BLaER1 (cell line): ENCODE data around the gene BTBD9.

Source experiments
- H3K27ac ChIP-seq: shearing (Covaris generic); formaldehyde crosslinking; 2 replicates; pipeline ENCODE4 v1.8.1; 2022
- H3K27me3 ChIP-seq: shearing (Covaris generic); formaldehyde crosslinking; 2 replicates; pipeline ENCODE4 v1.8.1; 2022
- H3K36me3 ChIP-seq: shearing (Covaris generic); formaldehyde crosslinking; 2 replicates; pipeline ENCODE4 v1.8.1; 2022
- H3K4me1 ChIP-seq: shearing (Covaris generic); formaldehyde crosslinking; 2 replicates; pipeline ENCODE4 v1.8.1; 2022
- H3K4me2 ChIP-seq: shearing (Covaris generic); formaldehyde crosslinking; 2 replicates; pipeline ENCODE4 v1.8.1; 2022
- H3K4me3 ChIP-seq: shearing (Covaris generic); formaldehyde crosslinking; 2 replicates; pipeline ENCODE4 v1.8.1; 2022
- H3K9ac ChIP-seq: shearing (Covaris generic); formaldehyde crosslinking; 2 replicates; pipeline ENCODE4 v1.8.1; 2022
- H3K9me3 ChIP-seq: shearing (Covaris generic); formaldehyde crosslinking; 2 replicates; pipeline ENCODE4 v1.8.1; 2022
- H4K20me1 ChIP-seq: shearing (Covaris generic); formaldehyde crosslinking; 2 replicates; pipeline ENCODE4 v1.8.1; 2022
- Cebpa-rat ChIP-seq: shearing (Covaris generic); IDR thresholded peaks from 2 replicates; pipeline ENCODE4 v1.8.1; 2022

The BTBD9 gene

DNA sequence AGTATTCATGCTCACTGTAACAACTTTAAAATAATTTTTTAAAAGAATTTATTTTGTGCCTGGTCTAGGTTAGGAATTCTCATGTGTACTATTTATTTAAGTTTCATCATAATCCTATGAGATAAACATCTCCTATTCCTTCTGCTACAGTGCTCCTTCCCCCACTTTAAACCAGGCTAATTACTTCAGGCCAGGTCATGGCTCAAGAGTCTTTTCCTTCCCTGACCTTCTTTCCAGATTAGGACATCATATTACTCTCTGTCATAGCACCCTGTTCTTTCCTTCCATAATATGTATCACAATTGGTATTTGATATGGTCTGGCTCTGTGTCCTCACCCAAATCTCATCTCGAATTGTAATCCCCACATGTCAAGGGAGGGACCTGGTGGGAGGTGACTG, 239.0 kb downstream of the BTBD9 start:
- Histone ChIP-seq H4K20me1 (no peaks in the 10 kb centered on the region), H3K9ac (no peak overlapping the region), H3K9me3 (peaks cover 5% of the 10 kb centered on the region; the same call in 1 of the 2 replicates), H3K27ac (no peak overlapping the region), H3K4me3 (no peak overlapping the region), H3K4me1 (no peaks in the 10 kb centered on the region), H3K36me3 (no peaks in the 10 kb centered on the region), H3K27me3 (no peaks in the 10 kb centered on the region), H3K4me2 (no peak overlapping the region)
- no peak for TF ChIP-seq Cebpa-rat

DNA sequence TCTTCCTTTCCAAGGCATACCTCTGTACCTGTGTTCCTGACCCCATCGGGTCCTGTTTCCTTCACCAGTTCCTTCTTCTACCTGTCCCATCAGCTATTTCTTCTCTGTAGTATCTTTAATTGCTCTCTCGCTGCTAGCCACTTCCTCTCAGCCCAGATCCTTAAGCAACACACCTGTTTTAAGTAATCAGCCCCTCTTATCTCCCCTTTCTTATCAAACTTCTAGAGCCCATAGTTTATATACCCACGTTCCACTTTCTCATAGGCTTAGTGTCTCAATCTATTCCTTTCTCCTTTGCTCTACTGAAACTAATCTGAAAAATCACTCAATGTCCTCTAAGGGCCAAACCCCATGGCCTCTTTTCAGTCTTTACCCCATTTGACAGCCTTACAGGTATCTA, 239.6 kb downstream of the BTBD9 start:
- Histone ChIP-seq H3K9ac (no peak overlapping the region), H3K4me3 (no peak overlapping the region), H4K20me1 (no peaks in the 10 kb centered on the region), H3K9me3 (peaks cover 5% of the 10 kb centered on the region; the same call in 1 of the 2 replicates), H3K36me3 (no peaks in the 10 kb centered on the region), H3K27me3 (no peaks in the 10 kb centered on the region), H3K4me1 (no peaks in the 10 kb centered on the region), H3K27ac (no peak overlapping the region), H3K4me2 (no peak overlapping the region)
- TF ChIP-seq Cebpa-rat = no peak

DNA sequence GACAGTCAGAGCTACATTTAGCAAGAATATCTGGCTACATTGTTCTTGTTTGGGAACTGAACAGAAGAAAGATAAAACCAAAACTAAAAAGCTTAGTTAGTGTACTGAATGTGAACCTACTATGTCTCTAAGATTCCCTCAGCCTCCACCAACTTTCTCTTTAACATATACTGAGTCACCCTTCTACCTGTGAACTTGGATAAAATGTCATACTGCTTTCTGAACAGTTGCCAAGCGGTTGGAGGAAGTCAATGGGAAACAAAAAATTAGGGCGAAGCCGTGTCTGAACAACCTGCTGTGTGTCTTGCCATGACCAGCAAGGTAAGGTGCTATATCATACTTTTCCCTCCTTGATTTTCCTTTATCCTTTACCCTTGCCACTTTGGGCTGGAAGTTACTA, 243.5 kb downstream of the BTBD9 start:
- H3K9ac ChIP-seq = no peak overlapping the region
- no peaks in the 10 kb centered on the region for H3K36me3 ChIP-seq
- no peak for TF ChIP-seq Cebpa-rat
- H3K27me3 ChIP-seq = no peaks in the 10 kb centered on the region
- no peaks in the 10 kb centered on the region for H3K4me1 ChIP-seq
- no peaks in the 10 kb centered on the region for H4K20me1 ChIP-seq
- no peak overlapping the region for H3K4me3 ChIP-seq
- H3K9me3 ChIP-seq = peaks cover 4% of the 10 kb centered on the region; the same call in 1 of the 2 replicates
- no peak overlapping the region for H3K27ac ChIP-seq
- H3K4me2 ChIP-seq = no peak overlapping the region

DNA sequence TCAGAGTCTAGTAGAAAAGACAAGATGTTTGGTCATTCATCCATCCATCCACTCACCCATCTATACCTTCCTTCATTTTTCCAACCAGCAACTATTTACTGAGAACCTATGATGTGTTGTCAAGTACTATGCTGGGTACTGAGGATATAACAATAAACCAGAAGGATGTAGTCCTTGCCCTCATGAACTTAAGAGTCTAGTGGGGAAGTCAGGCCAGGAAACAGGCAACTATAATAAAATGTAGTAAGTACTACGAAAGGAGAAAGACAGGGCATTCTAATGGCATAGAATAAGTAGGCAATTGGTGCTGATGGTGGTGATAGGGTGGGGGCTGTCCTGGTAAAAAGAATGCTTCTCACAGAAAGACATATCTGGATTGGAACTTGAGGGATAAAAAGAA, 245.7 kb downstream of the BTBD9 start:
- H3K9me3 ChIP-seq = no peaks in the 10 kb centered on the region
- H3K36me3 ChIP-seq = no peaks in the 10 kb centered on the region
- H4K20me1 ChIP-seq = no peaks in the 10 kb centered on the region
- H3K27me3 ChIP-seq = no peaks in the 10 kb centered on the region
- no peaks in the 10 kb centered on the region for H3K4me1 ChIP-seq
- no peak overlapping the region for H3K4me3 ChIP-seq
- no peak overlapping the region for H3K4me2 ChIP-seq
- no peak for TF ChIP-seq Cebpa-rat
- H3K27ac ChIP-seq = no peak overlapping the region
- no peak overlapping the region for H3K9ac ChIP-seq

DNA sequence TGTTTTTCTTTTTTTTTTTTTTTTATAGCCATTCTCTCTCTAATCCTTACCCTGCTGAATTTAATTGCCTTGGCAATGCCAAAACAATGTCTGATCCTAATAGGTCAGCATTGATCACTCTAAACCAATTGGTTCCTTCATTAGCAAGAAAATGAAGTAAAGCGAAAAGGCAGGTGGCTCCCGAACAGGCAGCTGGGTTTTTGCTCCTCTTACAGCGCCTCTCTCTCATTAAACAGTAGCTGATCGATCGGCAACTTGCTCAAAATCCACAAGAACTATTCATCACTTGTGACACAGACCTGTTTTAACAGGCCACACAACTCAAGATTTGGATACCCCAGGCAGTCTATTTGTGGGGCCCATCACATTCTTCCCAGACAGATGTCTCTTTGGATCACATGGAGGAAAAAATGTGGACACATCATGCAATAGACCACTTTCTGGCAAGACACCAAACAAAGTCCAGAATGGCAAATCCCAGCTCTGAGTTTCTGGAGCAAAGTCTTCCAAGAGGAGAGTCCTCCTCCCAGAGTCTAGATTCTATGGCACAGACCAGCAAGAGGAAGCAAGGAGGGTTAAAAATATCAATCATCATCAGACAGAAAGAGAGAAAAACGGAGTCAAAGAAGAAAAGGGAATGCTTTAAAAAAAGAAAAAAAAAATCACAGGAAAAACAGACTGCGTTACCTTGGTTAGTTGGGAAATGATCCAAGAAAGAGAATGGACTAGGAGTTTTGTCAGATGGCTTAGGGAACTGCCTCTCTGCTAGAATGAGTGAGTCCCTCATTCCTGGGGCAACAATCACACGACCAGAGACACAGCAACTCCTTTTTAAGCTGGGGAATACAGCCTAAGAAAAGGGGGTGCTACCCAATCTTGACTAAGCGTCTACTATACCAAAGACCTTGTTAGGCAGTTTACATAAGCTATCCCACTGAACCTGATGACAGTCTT, 247.8 kb downstream of the BTBD9 start:
- no peak overlapping the region for H3K4me3 ChIP-seq
- no peak overlapping the region for H3K9ac ChIP-seq
- H3K27ac ChIP-seq = no peak overlapping the region
- no peaks in the 10 kb centered on the region for H3K9me3 ChIP-seq
- H3K4me1 ChIP-seq = no peaks in the 10 kb centered on the region
- H3K27me3 ChIP-seq = no peaks in the 10 kb centered on the region
- no peaks in the 10 kb centered on the region for H3K36me3 ChIP-seq
- TF ChIP-seq Cebpa-rat = no peak
- H4K20me1 ChIP-seq = no peaks in the 10 kb centered on the region
- H3K4me2 ChIP-seq = no peak overlapping the region

DNA sequence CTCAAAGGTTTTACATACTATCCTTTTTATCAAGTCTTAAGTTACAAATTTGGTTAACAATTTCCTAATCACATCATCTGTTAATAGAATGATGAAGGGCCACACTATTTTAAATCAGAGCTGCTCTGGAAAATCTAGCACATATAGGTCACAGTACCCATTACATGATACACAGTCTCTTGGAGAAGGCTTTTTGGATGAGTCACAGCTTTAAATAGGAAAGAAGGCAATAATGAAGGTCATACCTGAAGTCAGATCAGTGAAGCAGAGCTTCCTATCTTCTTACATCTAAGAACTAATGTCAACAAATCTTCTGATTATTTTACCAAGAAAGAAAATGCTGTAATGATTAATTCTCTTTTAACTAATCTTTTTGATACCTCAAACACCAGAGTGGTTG, 248.5 kb downstream of the BTBD9 start:
- Histone ChIP-seq H3K4me3 (no peak overlapping the region), H4K20me1 (no peaks in the 10 kb centered on the region), H3K4me2 (no peak overlapping the region), H3K27me3 (no peaks in the 10 kb centered on the region), H3K9me3 (no peaks in the 10 kb centered on the region), H3K9ac (no peak overlapping the region), H3K36me3 (no peaks in the 10 kb centered on the region), H3K27ac (no peak overlapping the region), H3K4me1 (no peaks in the 10 kb centered on the region)
- no peak for TF ChIP-seq Cebpa-rat

DNA sequence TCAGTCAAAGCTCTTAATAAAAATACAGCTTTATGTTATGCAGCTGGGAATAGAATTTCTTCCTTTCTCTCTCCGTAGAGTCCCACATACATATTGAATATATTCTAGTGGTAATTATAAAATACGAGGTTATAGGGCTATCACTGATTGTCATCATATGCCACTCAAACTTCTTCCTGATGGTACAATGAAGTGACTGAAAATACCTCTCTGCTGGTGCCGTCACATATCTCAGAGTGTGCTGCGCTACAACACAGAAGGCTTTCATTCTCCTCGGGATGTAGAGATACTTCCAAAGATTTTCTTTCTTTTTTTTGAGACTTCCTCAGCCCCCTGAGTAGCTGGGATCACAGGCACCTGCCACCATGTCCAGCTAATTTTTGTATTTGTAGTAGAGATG, 249.9 kb downstream of the BTBD9 start:
- H4K20me1 ChIP-seq = no peaks in the 10 kb centered on the region
- no peaks in the 10 kb centered on the region for H3K9me3 ChIP-seq
- H3K27ac ChIP-seq = no peak overlapping the region
- no peaks in the 10 kb centered on the region for H3K27me3 ChIP-seq
- H3K36me3 ChIP-seq = no peaks in the 10 kb centered on the region
- H3K4me3 ChIP-seq = no peak overlapping the region
- no peak overlapping the region for H3K4me2 ChIP-seq
- H3K4me1 ChIP-seq = no peaks in the 10 kb centered on the region
- TF ChIP-seq Cebpa-rat = no peak
- no peak overlapping the region for H3K9ac ChIP-seq

DNA sequence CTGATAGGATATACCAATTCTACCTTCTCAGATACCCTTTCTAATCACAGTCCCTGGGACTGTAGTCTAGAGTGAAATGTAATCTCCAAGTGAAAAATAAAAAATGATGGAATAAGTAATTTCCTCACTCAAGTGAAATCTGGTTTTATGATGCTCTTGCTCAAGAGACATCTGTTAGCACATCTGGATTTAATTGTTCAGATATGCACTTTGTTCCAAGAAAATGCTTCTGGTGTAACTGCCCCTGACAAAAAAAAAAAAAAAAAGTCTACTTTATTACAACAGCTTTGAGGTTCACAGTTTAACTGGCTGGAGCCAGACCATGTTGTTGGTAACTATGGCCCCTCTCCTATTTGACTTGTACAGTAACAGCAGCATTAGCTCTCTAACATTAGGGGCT, 251.8 kb downstream of the BTBD9 start:
- H3K4me3 ChIP-seq = no peak overlapping the region
- no peaks in the 10 kb centered on the region for H3K27me3 ChIP-seq
- no peaks in the 10 kb centered on the region for H3K9me3 ChIP-seq
- no peak overlapping the region for H3K4me2 ChIP-seq
- H3K9ac ChIP-seq = no peak overlapping the region
- no peak overlapping the region for H3K27ac ChIP-seq
- no peaks in the 10 kb centered on the region for H3K4me1 ChIP-seq
- TF ChIP-seq Cebpa-rat = no peak
- no peaks in the 10 kb centered on the region for H4K20me1 ChIP-seq
- no peaks in the 10 kb centered on the region for H3K36me3 ChIP-seq

DNA sequence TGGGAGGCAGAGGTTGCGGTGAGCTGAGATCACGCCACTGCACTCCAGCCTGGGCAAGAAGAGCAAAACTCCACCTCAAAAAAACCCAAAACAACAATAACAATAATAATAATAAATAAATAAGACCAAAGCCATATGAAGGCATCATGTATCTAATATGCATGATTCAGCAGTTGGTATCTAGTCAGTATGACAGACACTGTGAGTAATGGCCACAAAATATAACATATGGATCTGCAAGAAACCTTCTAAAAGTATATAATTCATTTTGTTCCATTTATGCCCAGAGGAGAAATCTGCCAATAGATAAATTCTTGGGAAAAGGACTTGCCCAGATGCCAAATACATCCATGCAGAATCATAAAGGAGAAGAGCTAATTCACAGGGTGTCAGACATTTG, 252.3 kb downstream of the BTBD9 start:
- no peaks in the 10 kb centered on the region for H3K36me3 ChIP-seq
- H3K9me3 ChIP-seq = no peaks in the 10 kb centered on the region
- H3K4me2 ChIP-seq = no peak overlapping the region
- H4K20me1 ChIP-seq = no peaks in the 10 kb centered on the region
- TF ChIP-seq Cebpa-rat = no peak
- no peaks in the 10 kb centered on the region for H3K4me1 ChIP-seq
- no peak overlapping the region for H3K9ac ChIP-seq
- H3K4me3 ChIP-seq = no peak overlapping the region
- H3K27ac ChIP-seq = no peak overlapping the region
- no peaks in the 10 kb centered on the region for H3K27me3 ChIP-seq

DNA sequence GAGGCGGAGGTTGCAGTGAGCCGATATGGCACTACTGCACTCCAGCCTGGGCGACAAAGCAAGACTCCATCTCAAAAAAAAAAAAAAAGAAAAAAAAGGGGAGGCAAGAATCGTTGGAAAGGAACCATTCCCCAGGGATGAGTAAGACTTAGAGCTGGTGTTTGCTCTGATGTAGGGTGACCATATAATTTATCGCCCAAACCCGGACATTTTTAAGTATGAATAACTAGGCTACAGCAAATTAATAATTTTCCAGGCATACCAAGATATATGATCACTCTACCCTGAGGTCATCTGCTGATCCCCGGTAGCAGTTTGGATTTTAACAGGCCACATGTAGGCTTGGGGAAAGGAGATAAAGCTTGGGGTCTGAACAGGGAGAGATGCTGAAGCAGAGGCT, 260.9 kb downstream of the BTBD9 start:
- H3K4me1 ChIP-seq = no peaks in the 10 kb centered on the region
- no peaks in the 10 kb centered on the region for H3K36me3 ChIP-seq
- H3K4me3 ChIP-seq = no peak overlapping the region
- no peak for TF ChIP-seq Cebpa-rat
- H3K9me3 ChIP-seq = no peaks in the 10 kb centered on the region
- H3K27me3 ChIP-seq = no peaks in the 10 kb centered on the region
- no peak overlapping the region for H3K9ac ChIP-seq
- H4K20me1 ChIP-seq = no peaks in the 10 kb centered on the region
- H3K27ac ChIP-seq = no peak overlapping the region
- no peak overlapping the region for H3K4me2 ChIP-seq
